A673 (cell line): ENCODE measurements around the gene UMODL1.

Experiments used
- EZH2 ChIP-seq: fragments of 200-600 bp; sonication (generic); IDR thresholded peaks from 2 replicates; pipeline ENCODE4 v1.6.1; 2017; ENCODE audit warnings: borderline replicate concordance, low read depth, mild to moderate bottlenecking, mixed read lengths, antibody characterized with exemption, low read length; ENCODE audit not compliant: poor library complexity, severe bottlenecking
- TF ChIP-seq, protein P1 (sequence below): fragments of 300-800, 200-600 bp; sonication (generic); conservative IDR thresholded peaks from 2 replicates; pipeline ENCODE4 v1.5.1; 2017; ENCODE audit warnings: low read depth, mild to moderate bottlenecking, antibody characterized with exemption, low read length, moderate library complexity, mixed read lengths

DNA sequence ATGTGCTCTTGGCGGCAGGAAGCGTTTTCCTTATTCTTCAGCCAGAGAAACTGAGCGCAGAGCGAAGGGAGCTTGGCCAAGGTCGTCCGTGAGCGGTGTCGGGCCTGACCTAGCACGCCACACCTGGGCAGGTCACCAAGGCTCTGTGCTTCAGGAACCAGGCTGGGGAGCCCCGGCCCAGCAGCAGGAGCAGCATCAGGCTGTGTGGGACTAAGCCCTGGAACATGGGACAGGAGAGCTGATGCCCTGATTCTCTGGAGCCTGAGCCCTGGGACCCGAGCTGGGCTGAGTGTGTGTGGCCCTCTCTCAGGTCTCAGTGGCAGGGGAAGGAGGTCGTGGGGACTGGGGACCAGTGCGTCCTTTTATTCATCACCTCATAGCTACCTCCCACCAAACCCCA is 82.6 kb downstream of the UMODL1 start:
- TF ChIP-seq, protein P1, sequence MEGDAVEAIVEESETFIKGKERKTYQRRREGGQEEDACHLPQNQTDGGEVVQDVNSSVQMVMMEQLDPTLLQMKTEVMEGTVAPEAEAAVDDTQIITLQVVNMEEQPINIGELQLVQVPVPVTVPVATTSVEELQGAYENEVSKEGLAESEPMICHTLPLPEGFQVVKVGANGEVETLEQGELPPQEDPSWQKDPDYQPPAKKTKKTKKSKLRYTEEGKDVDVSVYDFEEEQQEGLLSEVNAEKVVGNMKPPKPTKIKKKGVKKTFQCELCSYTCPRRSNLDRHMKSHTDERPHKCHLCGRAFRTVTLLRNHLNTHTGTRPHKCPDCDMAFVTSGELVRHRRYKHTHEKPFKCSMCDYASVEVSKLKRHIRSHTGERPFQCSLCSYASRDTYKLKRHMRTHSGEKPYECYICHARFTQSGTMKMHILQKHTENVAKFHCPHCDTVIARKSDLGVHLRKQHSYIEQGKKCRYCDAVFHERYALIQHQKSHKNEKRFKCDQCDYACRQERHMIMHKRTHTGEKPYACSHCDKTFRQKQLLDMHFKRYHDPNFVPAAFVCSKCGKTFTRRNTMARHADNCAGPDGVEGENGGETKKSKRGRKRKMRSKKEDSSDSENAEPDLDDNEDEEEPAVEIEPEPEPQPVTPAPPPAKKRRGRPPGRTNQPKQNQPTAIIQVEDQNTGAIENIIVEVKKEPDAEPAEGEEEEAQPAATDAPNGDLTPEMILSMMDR, result no peak
- no peak for TF ChIP-seq EZH2
